C4-2B (cell line): ENCODE results near the gene MFN2.

Source experiments
- H3K27ac ChIP-seq: fragments of 450-650 bp; 2 replicates; pipeline ENCODE4 v1.5.1; 2017
- CTCF ChIP-seq: fragments of 450-650 bp; conservative IDR thresholded peaks from 2 replicates; pipeline ENCODE4 v1.5.1; 2017; ENCODE audit warnings: mild to moderate bottlenecking
- ZFX ChIP-seq: fragments of 450-650 bp; IDR thresholded peaks from 2 replicates; pipeline ENCODE4 v1.6.1; 2017

Gene MFN2

GRCh38 chr1:11990303-11991032, 10.2 kb downstream of the MFN2 start:
- TF ChIP-seq ZFX (no peak), CTCF (no peak)
- no peak overlapping the region for H3K27ac ChIP-seq

- TF ChIP-seq ZFX: no peak
- TF ChIP-seq CTCF: no peak
- H3K27ac ChIP-seq: no peak overlapping the region
These were observed 11.9 kb downstream of the MFN2 start for GRCh38 chr1:11991969-11992676.

- no peak for TF ChIP-seq ZFX
- TF ChIP-seq CTCF: no peak
- H3K27ac ChIP-seq: no peak overlapping the region
These were observed 17.0 kb downstream of the MFN2 start for GRCh38 chr1:11997081-11997850.

DNA sequence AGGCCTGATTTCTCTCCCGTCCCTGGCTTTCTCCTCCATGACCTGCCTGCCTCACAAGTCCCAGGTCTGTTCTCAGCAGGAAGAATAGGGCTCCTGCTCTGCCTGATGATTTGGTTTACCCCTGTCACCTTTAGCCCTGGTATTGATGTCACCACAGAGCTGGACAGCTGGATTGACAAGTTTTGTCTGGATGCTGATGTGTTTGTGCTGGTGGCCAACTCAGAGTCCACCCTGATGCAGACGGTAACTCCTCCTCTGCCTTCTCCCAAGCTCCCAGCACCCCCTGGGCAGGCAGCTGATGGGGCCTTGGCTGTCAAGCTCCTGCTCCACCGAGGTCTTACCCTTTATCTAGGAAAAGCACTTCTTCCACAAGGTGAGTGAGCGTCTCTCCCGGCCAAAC, 18.4 kb downstream of the MFN2 start:
- no peak for TF ChIP-seq CTCF
- no peak for TF ChIP-seq ZFX
- no peak overlapping the region for H3K27ac ChIP-seq

GRCh38 chr1:11999236-11999635, 19.0 kb downstream of the MFN2 start:
- H3K27ac ChIP-seq: no peak overlapping the region
- TF ChIP-seq ZFX (no peak), CTCF (no peak)

- H3K27ac ChIP-seq: peak overlapping the region; percentile 3; the same call in 1 of the 2 replicates
- TF ChIP-seq ZFX (no peak), CTCF (peak; percentile 76)
These were observed 21.1 kb downstream of the MFN2 start for GRCh38 chr1:12001249-12001917.
